ENCODE results near the gene TLE3.

DNA sequence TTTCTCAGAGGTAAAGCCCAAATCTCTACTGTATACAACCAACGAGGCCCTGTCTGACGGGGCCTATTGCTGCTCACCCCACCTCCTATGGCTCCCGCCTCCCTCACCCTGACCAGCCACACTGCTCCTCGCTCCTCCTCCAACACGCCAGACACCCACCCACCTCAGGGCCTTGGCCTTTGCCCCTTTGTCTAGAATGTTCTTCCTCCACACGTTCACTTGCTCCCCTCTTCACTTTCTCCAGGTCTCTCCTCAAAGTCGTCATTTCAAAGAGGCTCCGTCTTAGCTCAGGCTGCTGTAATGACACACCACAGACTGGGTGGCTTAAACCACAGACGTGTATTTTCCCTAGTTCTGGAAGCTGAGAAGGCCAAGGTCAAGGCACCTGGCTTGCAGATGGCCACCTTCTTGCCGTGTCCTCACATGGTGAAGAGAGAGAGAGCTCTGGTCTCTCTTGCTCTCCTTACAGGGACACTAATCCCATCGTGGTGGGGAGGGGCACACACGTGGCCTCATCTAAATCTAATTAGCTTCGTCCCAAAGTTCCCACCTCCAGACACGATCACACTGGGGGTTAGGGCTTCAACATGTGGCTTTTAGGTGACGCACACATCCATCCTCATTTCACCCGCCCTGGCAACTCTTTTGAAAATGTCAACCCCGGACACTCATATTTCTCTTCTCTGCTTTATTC lies 98.2 kb downstream of the TLE3 start:
- TF ChIP-seq, protein P1, sequence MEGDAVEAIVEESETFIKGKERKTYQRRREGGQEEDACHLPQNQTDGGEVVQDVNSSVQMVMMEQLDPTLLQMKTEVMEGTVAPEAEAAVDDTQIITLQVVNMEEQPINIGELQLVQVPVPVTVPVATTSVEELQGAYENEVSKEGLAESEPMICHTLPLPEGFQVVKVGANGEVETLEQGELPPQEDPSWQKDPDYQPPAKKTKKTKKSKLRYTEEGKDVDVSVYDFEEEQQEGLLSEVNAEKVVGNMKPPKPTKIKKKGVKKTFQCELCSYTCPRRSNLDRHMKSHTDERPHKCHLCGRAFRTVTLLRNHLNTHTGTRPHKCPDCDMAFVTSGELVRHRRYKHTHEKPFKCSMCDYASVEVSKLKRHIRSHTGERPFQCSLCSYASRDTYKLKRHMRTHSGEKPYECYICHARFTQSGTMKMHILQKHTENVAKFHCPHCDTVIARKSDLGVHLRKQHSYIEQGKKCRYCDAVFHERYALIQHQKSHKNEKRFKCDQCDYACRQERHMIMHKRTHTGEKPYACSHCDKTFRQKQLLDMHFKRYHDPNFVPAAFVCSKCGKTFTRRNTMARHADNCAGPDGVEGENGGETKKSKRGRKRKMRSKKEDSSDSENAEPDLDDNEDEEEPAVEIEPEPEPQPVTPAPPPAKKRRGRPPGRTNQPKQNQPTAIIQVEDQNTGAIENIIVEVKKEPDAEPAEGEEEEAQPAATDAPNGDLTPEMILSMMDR (IDR thresholded peaks at IDR 0.05): no peak
- TF ChIP-seq POLR2A (IDR thresholded peaks at IDR 0.05) (no peak), EP300 (IDR thresholded peaks at IDR 0.05) (no peak)
